ENCODE data around the gene PALMD. TPM values are rescaled to one million over a fixed set of nuclear protein-coding genes. Genes with fewer than 3 reads are reported as not detected.

Gene PALMD
- total RNA-seq, 2 experiments from 2014 or later, result not detected

DNA sequence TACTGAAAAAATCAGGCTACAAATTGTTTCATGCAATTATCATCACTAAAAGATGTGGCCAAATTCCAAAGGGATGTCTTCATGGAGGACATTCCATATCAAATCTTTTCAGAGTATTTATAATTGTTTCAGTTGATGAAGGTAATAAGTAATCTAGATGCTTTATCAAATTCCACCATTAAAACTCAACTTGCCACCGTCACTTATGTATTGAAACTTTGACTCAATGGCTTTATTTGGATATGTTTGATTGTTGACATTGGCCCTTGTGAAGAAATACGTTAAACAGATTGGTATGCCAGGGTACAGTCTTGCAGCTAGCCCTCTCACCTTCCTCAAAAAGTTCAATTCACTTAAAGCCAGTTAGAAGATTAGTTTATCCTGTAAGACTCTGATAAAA, 32.2 kb upstream of the PALMD start:
- POLR2A ChIA-PET, result no interaction called here
- Mint-ChIP-seq H3K4me3 (no peak overlapping the region), H3K27me3 (ENCODE audit: low read depth) (peaks cover 3% of the 10 kb centered on the region), H3K36me3 (ENCODE audit: low read depth) (no peaks in the 10 kb centered on the region), H3K9me3 (ENCODE audit: insufficient read depth) (no peaks in the 10 kb centered on the region), H3K4me1 (ENCODE audit: low read depth) (no peaks in the 10 kb centered on the region), H3K27ac (no peak overlapping the region)
- ATAC-seq (no peak), DNase-seq (no peak)
- CTCF ChIA-PET, result no interaction called here

- ChIA-PET POLR2A (no interaction called here), CTCF (no interaction called here)
- no peak overlapping the region for H3K27ac Mint-ChIP-seq
- H3K9me3 Mint-ChIP-seq (ENCODE audit: insufficient read depth), result no peaks in the 10 kb centered on the region
- no peaks in the 10 kb centered on the region for H3K36me3 Mint-ChIP-seq (ENCODE audit: low read depth)
- DNase-seq (no peak), ATAC-seq (no peak)
- H3K4me3 Mint-ChIP-seq, result no peak overlapping the region
- H3K4me1 Mint-ChIP-seq (ENCODE audit: low read depth), result no peaks in the 10 kb centered on the region
- H3K27me3 Mint-ChIP-seq (ENCODE audit: low read depth), result peaks cover 3% of the 10 kb centered on the region
Observed at GRCh38 chr1:99614728-99615127, 31.2 kb upstream of the PALMD start.

- no peak for ATAC-seq
- no peaks in the 10 kb centered on the region for H3K36me3 Mint-ChIP-seq (ENCODE audit: low read depth)
- no peak overlapping the region for H3K4me3 Mint-ChIP-seq
- no peaks in the 10 kb centered on the region for H3K27me3 Mint-ChIP-seq (ENCODE audit: low read depth)
- CTCF ChIA-PET, result no interaction called here
- no peak for DNase-seq
- H3K27ac Mint-ChIP-seq, result no peak overlapping the region
- POLR2A ChIA-PET, result no interaction called here
- H3K4me1 Mint-ChIP-seq (ENCODE audit: low read depth), result no peaks in the 10 kb centered on the region
- no peaks in the 10 kb centered on the region for H3K9me3 Mint-ChIP-seq (ENCODE audit: insufficient read depth)
Observed at GRCh38 chr1:99619583-99619982, 26.3 kb upstream of the PALMD start.

DNA sequence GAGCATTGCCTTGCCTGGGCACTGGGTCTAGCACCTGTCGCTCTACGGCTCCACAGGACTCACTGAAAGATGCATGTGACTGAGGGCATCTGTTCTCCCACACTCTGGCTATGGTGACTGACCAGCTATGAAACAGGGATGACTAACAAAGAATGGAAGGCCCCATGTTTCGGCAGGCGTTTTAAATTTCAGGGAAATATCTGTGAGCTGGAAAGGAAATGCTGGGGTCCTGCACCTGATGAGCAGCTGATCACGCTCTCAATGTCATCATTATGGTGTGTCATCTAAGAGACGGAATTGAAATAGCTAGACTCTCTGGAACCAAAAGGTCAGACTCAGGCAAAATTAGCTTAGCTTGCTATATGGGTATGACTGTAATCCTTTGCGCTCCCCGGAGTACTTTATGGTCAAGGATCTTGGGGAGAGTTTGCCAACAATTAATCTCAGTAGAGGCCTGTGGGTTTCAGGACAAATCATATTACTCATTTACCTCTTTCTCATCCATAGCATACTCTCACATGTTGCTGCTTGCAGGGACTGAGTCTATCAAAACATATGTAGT, 24.5 kb upstream of the PALMD start:
- H3K27ac Mint-ChIP-seq, result no peak overlapping the region
- no peaks in the 10 kb centered on the region for H3K4me1 Mint-ChIP-seq (ENCODE audit: low read depth)
- CTCF ChIA-PET, result no interaction called here
- DNase-seq, result no peak
- no peaks in the 10 kb centered on the region for H3K27me3 Mint-ChIP-seq (ENCODE audit: low read depth)
- no peaks in the 10 kb centered on the region for H3K36me3 Mint-ChIP-seq (ENCODE audit: low read depth)
- no peak for ATAC-seq
- no peak overlapping the region for H3K4me3 Mint-ChIP-seq
- POLR2A ChIA-PET, result no interaction called here
- H3K9me3 Mint-ChIP-seq (ENCODE audit: insufficient read depth), result no peaks in the 10 kb centered on the region

- H3K27me3 Mint-ChIP-seq (ENCODE audit: low read depth), result no peaks in the 10 kb centered on the region
- H3K4me1 Mint-ChIP-seq (ENCODE audit: low read depth), result no peaks in the 10 kb centered on the region
- POLR2A ChIA-PET, result no interaction called here
- no peaks in the 10 kb centered on the region for H3K9me3 Mint-ChIP-seq (ENCODE audit: insufficient read depth)
- CTCF ChIA-PET, result no interaction called here
- H3K36me3 Mint-ChIP-seq (ENCODE audit: low read depth), result no peaks in the 10 kb centered on the region
- no peak for DNase-seq
- ATAC-seq, result no peak
- no peak overlapping the region for H3K4me3 Mint-ChIP-seq
- H3K27ac Mint-ChIP-seq, result no peak overlapping the region
Observed at GRCh38 chr1:99622702-99623347, 23.1 kb upstream of the PALMD start.

DNA sequence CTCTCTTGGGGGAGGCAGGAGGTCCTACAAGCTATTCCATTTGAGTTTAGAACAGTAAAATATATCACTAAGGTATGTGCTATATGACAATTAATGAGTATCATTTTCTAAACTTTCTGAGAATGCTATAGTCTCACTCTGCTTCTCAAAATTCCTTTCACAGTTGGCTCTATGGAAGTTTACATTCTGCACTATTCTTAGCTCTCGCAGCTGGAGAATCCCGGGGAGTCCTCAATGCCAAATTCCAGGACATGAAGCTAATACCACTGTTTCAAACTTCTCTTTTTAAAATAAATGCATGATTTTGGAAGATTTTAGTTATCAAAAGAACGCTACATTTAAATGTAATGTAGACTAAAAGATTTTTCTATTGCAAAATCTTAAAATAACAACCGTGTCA, 22.4 kb upstream of the PALMD start:
- Mint-ChIP-seq H3K36me3 (ENCODE audit: low read depth) (no peaks in the 10 kb centered on the region), H3K4me3 (no peak overlapping the region), H3K9me3 (ENCODE audit: insufficient read depth) (no peaks in the 10 kb centered on the region), H3K27ac (no peak overlapping the region), H3K4me1 (ENCODE audit: low read depth) (no peaks in the 10 kb centered on the region), H3K27me3 (ENCODE audit: low read depth) (no peaks in the 10 kb centered on the region)
- DNase-seq (no peak), ATAC-seq (no peak)
- ChIA-PET POLR2A (no interaction called here), CTCF (no interaction called here)

GRCh38 chr1:99627615-99628014, 18.3 kb upstream of the PALMD start:
- Mint-ChIP-seq H3K36me3 (ENCODE audit: low read depth) (no peaks in the 10 kb centered on the region), H3K4me1 (ENCODE audit: low read depth) (no peaks in the 10 kb centered on the region), H3K4me3 (no peak overlapping the region), H3K9me3 (ENCODE audit: insufficient read depth) (no peaks in the 10 kb centered on the region), H3K27me3 (ENCODE audit: low read depth) (no peaks in the 10 kb centered on the region), H3K27ac (no peak overlapping the region)
- CTCF ChIA-PET, result no interaction called here
- ATAC-seq (no peak), DNase-seq (no peak)
- POLR2A ChIA-PET, result interaction anchor here (0.5 kb wide), 1 partner anchor 16 kb away, joined by 5 read pairs; no protein-coding TSS in a partner anchor

DNA sequence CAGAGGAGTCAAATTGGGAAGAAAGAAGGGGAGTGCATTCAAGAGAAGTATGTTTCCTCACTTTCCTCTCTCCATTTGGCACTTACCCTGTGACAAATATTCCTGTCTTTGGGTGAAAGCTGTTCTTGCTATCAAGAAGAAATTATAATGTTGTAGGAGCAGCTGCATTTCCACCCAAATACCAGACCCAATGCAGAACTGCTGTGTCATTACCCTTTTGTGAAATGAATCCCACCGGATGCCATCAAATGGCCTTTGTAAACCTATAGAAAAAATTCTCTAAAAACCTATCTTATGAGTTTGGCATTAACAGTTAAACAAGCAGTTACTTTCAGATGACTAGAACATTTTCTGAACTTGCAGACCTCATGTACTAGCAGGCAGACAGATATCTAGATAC, 16.7 kb upstream of the PALMD start:
- Mint-ChIP-seq H3K4me1 (ENCODE audit: low read depth) (no peaks in the 10 kb centered on the region), H3K4me3 (no peak overlapping the region), H3K9me3 (ENCODE audit: insufficient read depth) (no peaks in the 10 kb centered on the region), H3K36me3 (ENCODE audit: low read depth) (no peaks in the 10 kb centered on the region), H3K27ac (no peak overlapping the region), H3K27me3 (ENCODE audit: low read depth) (no peaks in the 10 kb centered on the region)
- POLR2A ChIA-PET, result no interaction called here
- CTCF ChIA-PET, result no interaction called here
- ATAC-seq, result no peak
- DNase-seq, result no peak

- ChIA-PET POLR2A (no interaction called here), CTCF (interaction anchor here (0.6 to 1.4 kb wide), 3 partner anchors 29 to 154 kb away, joined by 3 to 5 read pairs (median 3); no protein-coding TSS in a partner anchor)
- Mint-ChIP-seq H3K4me3 (no peak overlapping the region), H3K27ac (no peak overlapping the region), H3K9me3 (ENCODE audit: insufficient read depth) (no peaks in the 10 kb centered on the region), H3K36me3 (ENCODE audit: low read depth) (no peaks in the 10 kb centered on the region), H3K4me1 (ENCODE audit: low read depth) (no peaks in the 10 kb centered on the region), H3K27me3 (ENCODE audit: low read depth) (peaks cover 2% of the 10 kb centered on the region)
- ATAC-seq (no peak), DNase-seq (no peak)
Observed at GRCh38 chr1:99634971-99635624, 10.8 kb upstream of the PALMD start.

DNA sequence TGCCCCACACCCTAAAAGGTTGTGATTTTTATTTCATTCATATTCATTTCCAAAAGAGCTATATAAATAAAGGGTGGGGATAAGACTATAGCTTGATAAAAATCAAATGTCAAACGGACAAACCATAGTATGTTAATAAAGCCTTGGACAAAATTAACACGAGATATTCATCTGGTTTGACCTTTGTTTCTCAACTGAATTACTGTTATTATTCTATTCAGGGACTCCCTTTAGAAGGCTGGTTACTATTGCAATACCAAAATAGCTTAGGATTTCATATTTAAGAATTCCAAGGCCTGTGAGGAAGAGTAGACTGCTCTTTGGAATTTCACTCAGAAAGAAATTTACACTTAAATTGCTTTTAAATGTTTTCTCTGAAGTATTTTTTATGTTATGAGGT, 10.2 kb upstream of the PALMD start:
- ChIA-PET POLR2A (no interaction called here), CTCF (interaction anchor here (1.1 to 1.4 kb wide), 2 partner anchors 29 to 50 kb away, joined by 3 to 5 read pairs; no protein-coding TSS in a partner anchor)
- no peak overlapping the region for H3K27ac Mint-ChIP-seq
- no peaks in the 10 kb centered on the region for H3K36me3 Mint-ChIP-seq (ENCODE audit: low read depth)
- no peaks in the 10 kb centered on the region for H3K9me3 Mint-ChIP-seq (ENCODE audit: insufficient read depth)
- DNase-seq (no peak), ATAC-seq (no peak)
- H3K4me1 Mint-ChIP-seq (ENCODE audit: low read depth), result no peaks in the 10 kb centered on the region
- no peak overlapping the region for H3K4me3 Mint-ChIP-seq
- peaks cover 2% of the 10 kb centered on the region for H3K27me3 Mint-ChIP-seq (ENCODE audit: low read depth)

DNA sequence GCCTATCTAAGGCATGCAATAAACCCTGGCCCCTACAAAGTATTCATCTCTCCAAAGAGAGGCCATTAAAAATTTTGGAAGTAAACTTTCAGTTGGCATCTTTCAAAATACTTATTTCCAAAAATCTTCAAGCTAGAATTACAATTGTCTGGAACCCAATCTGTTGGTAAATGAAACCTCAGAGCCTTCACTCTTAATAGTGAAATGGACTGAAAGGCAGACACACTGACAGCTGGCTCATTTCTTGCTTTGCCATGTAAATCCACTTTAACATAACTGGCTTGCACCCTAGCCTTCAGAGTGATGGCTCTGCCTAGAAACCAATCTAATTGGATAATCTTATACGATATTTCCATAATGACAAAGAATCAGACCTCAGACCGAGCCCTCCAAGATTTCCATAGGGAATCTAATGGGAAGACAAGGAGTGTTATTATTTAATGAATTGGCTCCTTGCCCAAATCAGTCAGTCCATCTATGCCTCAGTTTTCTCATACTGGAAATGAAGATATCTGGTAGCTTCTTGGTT, 9.2 kb upstream of the PALMD start:
- Mint-ChIP-seq H3K9me3 (ENCODE audit: insufficient read depth) (no peaks in the 10 kb centered on the region), H3K4me3 (no peak overlapping the region), H3K4me1 (ENCODE audit: low read depth) (no peaks in the 10 kb centered on the region), H3K27me3 (ENCODE audit: low read depth) (peaks cover 2% of the 10 kb centered on the region), H3K36me3 (ENCODE audit: low read depth) (no peaks in the 10 kb centered on the region), H3K27ac (no peak overlapping the region)
- DNase-seq, result no peak
- ChIA-PET CTCF (no interaction called here), POLR2A (no interaction called here)
- ATAC-seq, result no peak

- H3K4me1 Mint-ChIP-seq (ENCODE audit: low read depth), result no peaks in the 10 kb centered on the region
- no peaks in the 10 kb centered on the region for H3K9me3 Mint-ChIP-seq (ENCODE audit: insufficient read depth)
- no peaks in the 10 kb centered on the region for H3K36me3 Mint-ChIP-seq (ENCODE audit: low read depth)
- no peak overlapping the region for H3K4me3 Mint-ChIP-seq
- ATAC-seq, result no peak
- ChIA-PET CTCF (interaction anchor here (0.6 kb wide), 1 partner anchor 85 kb away, joined by 3 read pairs; no protein-coding TSS in a partner anchor), POLR2A (no interaction called here)
- DNase-seq, result no peak
- no peak overlapping the region for H3K27ac Mint-ChIP-seq
- H3K27me3 Mint-ChIP-seq (ENCODE audit: low read depth), result peaks cover 2% of the 10 kb centered on the region
Observed at GRCh38 chr1:99638853-99639252, 7.1 kb upstream of the PALMD start.

All from activated CD8-positive, alpha-beta T cell treated with anti-CD3 and anti-CD28 coated beads, Interleukin-2, amount 10 ng/mL, durations not matched to agents 7 days and 5 days (primary cell).